Sigmoid colon (tissue), 4 donors: Measurements from ENCODE around the gene RSRC2.

Experiments used
- CTCF ChIP-seq, 4 experiments: fragments of 450-650 bp in 3 of 4; fragments of 200-600 bp in 1 of 4; IDR thresholded peaks; one replicate each; pipeline ENCODE4 v1.5.1; 2016 to 2019; ENCODE audit warnings: antibody characterized with exemption in 4 of 4, mild to moderate bottlenecking in 3 of 4, moderate library complexity in 2 of 4
- EP300 ChIP-seq, 4 donors: sonication (generic); formaldehyde crosslinking; IDR thresholded peaks; one replicate each; pipeline ENCODE4 v1.6.1; 2017; ENCODE audit warnings: antibody characterized with exemption in 4 of 4
- POLR2A ChIP-seq, 2 donors: fragments of 450-650 bp; IDR thresholded peaks; one replicate each; pipeline ENCODE4 v1.6.1; 2016; ENCODE audit warnings: antibody characterized with exemption in 2 of 2, mild to moderate bottlenecking in 2 of 2, moderate library complexity in 2 of 2

- TF ChIP-seq EP300 (IDR thresholded peaks at IDR 0.05) (no peak), CTCF (IDR thresholded peaks at IDR 0.05) (no peak), POLR2A (IDR thresholded peaks at IDR 0.05) (no peak)
These were observed 34.7 kb downstream of the RSRC2 start for GRCh38 chr12:122491991-122492390.
